ENCODE results near the gene ZNF485. TPM values are rescaled to one million over a fixed set of nuclear protein-coding genes. Genes with fewer than 3 reads are reported as not detected.

The ZNF485 gene
- total RNA-seq, 1 donor from 2014 or later = 9.0 TPM

- intact Hi-C loops (cut with micrococcal nuclease) = loop anchor here (1.0 to 5.0 kb wide), 11 partner anchors 42 to 1353 kb away; partner anchors contain the start of genes BMS1, CSGALNACT2, HNRNPF and ZNF22
- Mint-ChIP-seq H3K4me3 (peak overlapping the region; percentile 94), H3K9me3 (peaks cover 14% of the 10 kb centered on the region), H3K27me3 (peaks cover 4% of the 10 kb centered on the region), H3K4me1 (peaks cover 20% of the 10 kb centered on the region), H3K36me3 (ENCODE audit: low read depth) (peaks cover 41% of the 10 kb centered on the region), H3K27ac (peak overlapping the region; percentile 76)
- DNase-seq (no peak), ATAC-seq (ENCODE audit: low read depth) (no peak)
- ChIA-PET POLR2A (interaction anchor here (1.6 to 1.9 kb wide), 3 partner anchors 41 to 74 kb away, joined by 5 to 11 read pairs (median 6); partner anchors contain the start of genes ZNF239 and ZNF485), CTCF (interaction anchor here (1.5 kb wide), 1 partner anchor 22 kb away, joined by 3 read pairs; no protein-coding TSS in a partner anchor)
- TF ChIP-seq CTCF (IDR thresholded peaks at IDR 0.05) = no peak
Observed at GRCh38 chr10:43648095-43648397, 41.8 kb downstream of the ZNF485 start.

GRCh38 chr10:43648398-43649184 lies 42.4 kb downstream of the ZNF485 start, which contains the start of gene ZNF32:
ZNF32 (minus strand) TSS chr10:43648881; CDS start chr10:43646133, 2,748 bp downstream.
- Mint-ChIP-seq H3K4me3 (peak within 1 kb of the TSS; percentile 94), H3K27me3 (peaks cover 4% of the 10 kb centered on the region), H3K36me3 (ENCODE audit: low read depth) (peaks cover 35% of the 10 kb centered on the region), H3K9me3 (peaks cover 13% of the 10 kb centered on the region), H3K27ac (peak within 1 kb of the TSS; percentile 77), H3K4me1 (peaks cover 20% of the 10 kb centered on the region)
- ATAC-seq (ENCODE audit: low read depth) (peak; percentile 98), DNase-seq (peak; percentile 79)
- no peak for TF ChIP-seq CTCF (IDR thresholded peaks at IDR 0.05)
- ChIA-PET POLR2A (interaction anchor here (0.6 to 1.9 kb wide), 7 partner anchors 41 to 510 kb away, joined by 3 to 11 read pairs (median 5); partner anchors contain the start of genes CSGALNACT2, HNRNPF, ZNF239 and ZNF485), CTCF (interaction anchor here (1.5 kb wide), 1 partner anchor 22 kb away, joined by 3 read pairs; no protein-coding TSS in a partner anchor)
- intact Hi-C loops (cut with micrococcal nuclease) = loop anchor here (1.0 to 5.0 kb wide), 11 partner anchors 42 to 1352 kb away; partner anchors contain the start of genes BMS1, CSGALNACT2, HNRNPF and ZNF22

GRCh38 chr10:43649185-43649523 lies 42.9 kb downstream of the ZNF485 start:
- ChIA-PET CTCF (interaction anchor here (1.5 kb wide), 1 partner anchor 21 kb away, joined by 3 read pairs; no protein-coding TSS in a partner anchor), POLR2A (interaction anchor here (0.6 to 1.9 kb wide), 7 partner anchors 42 to 511 kb away, joined by 3 to 11 read pairs (median 5); partner anchors contain the start of genes CSGALNACT2, HNRNPF, ZNF239 and ZNF485)
- TF ChIP-seq CTCF (IDR thresholded peaks at IDR 0.05) = no peak
- peaks cover 30% of the 10 kb centered on the region for H3K36me3 Mint-ChIP-seq (ENCODE audit: low read depth)
- H3K27me3 Mint-ChIP-seq = peaks cover 4% of the 10 kb centered on the region
- H3K4me3 Mint-ChIP-seq = peak overlapping the region; percentile 94
- H3K27ac Mint-ChIP-seq = peak overlapping the region; percentile 77
- no peak for ATAC-seq (ENCODE audit: low read depth)
- no peak for DNase-seq
- H3K4me1 Mint-ChIP-seq = peaks cover 20% of the 10 kb centered on the region
- H3K9me3 Mint-ChIP-seq = peaks cover 13% of the 10 kb centered on the region
- intact Hi-C loops (cut with micrococcal nuclease) = loop anchor here (2.0 to 5.0 kb wide), 5 partner anchors 42 to 1352 kb away; partner anchors contain the start of genes CSGALNACT2, HNRNPF, ZNF22 and ZNF33B

GRCh38 chr10:43653746-43654145 lies 47.5 kb downstream of the ZNF485 start:
- no peak for DNase-seq
- intact Hi-C loops (cut with micrococcal nuclease) = no loop called here
- ChIA-PET CTCF (no interaction called here), POLR2A (no interaction called here)
- H3K4me3 Mint-ChIP-seq = no peak overlapping the region
- TF ChIP-seq CTCF (IDR thresholded peaks at IDR 0.05) = no peak
- H3K27me3 Mint-ChIP-seq = peaks cover 13% of the 10 kb centered on the region
- no peak overlapping the region for H3K27ac Mint-ChIP-seq
- peaks cover 6% of the 10 kb centered on the region for H3K4me1 Mint-ChIP-seq
- H3K9me3 Mint-ChIP-seq = no peaks in the 10 kb centered on the region
- no peak for ATAC-seq (ENCODE audit: low read depth)
- peaks cover 2% of the 10 kb centered on the region for H3K36me3 Mint-ChIP-seq (ENCODE audit: low read depth)

GRCh38 chr10:43655311-43655710 lies 49.1 kb downstream of the ZNF485 start:
- Mint-ChIP-seq H3K36me3 (ENCODE audit: low read depth) (no peaks in the 10 kb centered on the region), H3K4me3 (no peak overlapping the region), H3K27ac (no peak overlapping the region), H3K9me3 (no peaks in the 10 kb centered on the region), H3K27me3 (peaks cover 13% of the 10 kb centered on the region), H3K4me1 (no peaks in the 10 kb centered on the region)
- CTCF ChIA-PET = no interaction called here
- POLR2A ChIA-PET = no interaction called here
- ATAC-seq (ENCODE audit: low read depth) (no peak), DNase-seq (no peak)
- intact Hi-C loops (cut with micrococcal nuclease) = no loop called here
- no peak for TF ChIP-seq CTCF (IDR thresholded peaks at IDR 0.05)
